ENCODE data around the gene AAGAB.
A peak's percentile ranks its signal among the peaks of the same experiment; 100 is the strongest.

The AAGAB gene

DNA sequence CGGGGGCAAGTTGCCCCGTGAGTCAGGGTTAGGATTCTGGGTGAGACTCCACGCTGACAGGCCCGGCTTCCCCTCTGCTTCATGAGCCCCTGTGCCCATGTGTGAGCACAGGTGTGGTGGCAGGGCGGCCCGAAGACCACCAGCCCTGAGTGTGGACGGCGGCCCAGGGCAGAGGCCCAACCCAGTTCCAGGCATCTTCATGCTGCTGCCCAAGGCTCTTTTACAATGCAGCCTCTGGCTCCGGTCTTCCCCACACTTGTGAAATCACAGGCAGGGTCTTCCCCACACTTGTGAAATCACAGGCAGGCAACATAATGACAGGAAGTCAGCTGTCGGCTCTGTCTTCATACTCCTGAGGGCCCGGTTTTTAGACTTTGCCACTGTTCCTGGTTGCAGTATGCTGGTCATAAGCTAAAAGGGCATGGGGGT lies 78.8 kb downstream of the AAGAB start (continued):
- TF ChIP-seq ZNF585B (tag by site-specific recombination; IDR thresholded peaks at IDR 0.05): no peak
- TF ChIP-seq ZNF623 (tag by site-specific recombination; IDR thresholded peaks at IDR 0.05): no peak
- TF ChIP-seq ZNF747 (tag by site-specific recombination; IDR thresholded peaks at IDR 0.05): no peak
- TF ChIP-seq, protein P1, sequence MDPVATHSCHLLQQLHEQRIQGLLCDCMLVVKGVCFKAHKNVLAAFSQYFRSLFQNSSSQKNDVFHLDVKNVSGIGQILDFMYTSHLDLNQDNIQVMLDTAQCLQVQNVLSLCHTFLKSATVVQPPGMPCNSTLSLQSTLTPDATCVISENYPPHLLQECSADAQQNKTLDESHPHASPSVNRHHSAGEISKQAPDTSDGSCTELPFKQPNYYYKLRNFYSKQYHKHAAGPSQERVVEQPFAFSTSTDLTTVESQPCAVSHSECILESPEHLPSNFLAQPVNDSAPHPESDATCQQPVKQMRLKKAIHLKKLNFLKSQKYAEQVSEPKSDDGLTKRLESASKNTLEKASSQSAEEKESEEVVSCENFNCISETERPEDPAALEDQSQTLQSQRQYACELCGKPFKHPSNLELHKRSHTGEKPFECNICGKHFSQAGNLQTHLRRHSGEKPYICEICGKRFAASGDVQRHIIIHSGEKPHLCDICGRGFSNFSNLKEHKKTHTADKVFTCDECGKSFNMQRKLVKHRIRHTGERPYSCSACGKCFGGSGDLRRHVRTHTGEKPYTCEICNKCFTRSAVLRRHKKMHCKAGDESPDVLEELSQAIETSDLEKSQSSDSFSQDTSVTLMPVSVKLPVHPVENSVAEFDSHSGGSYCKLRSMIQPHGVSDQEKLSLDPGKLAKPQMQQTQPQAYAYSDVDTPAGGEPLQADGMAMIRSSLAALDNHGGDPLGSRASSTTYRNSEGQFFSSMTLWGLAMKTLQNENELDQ (tag by site-specific recombination; IDR thresholded peaks at IDR 0.05; ENCODE audit: low read depth): no peak
- TF ChIP-seq, protein P2, sequence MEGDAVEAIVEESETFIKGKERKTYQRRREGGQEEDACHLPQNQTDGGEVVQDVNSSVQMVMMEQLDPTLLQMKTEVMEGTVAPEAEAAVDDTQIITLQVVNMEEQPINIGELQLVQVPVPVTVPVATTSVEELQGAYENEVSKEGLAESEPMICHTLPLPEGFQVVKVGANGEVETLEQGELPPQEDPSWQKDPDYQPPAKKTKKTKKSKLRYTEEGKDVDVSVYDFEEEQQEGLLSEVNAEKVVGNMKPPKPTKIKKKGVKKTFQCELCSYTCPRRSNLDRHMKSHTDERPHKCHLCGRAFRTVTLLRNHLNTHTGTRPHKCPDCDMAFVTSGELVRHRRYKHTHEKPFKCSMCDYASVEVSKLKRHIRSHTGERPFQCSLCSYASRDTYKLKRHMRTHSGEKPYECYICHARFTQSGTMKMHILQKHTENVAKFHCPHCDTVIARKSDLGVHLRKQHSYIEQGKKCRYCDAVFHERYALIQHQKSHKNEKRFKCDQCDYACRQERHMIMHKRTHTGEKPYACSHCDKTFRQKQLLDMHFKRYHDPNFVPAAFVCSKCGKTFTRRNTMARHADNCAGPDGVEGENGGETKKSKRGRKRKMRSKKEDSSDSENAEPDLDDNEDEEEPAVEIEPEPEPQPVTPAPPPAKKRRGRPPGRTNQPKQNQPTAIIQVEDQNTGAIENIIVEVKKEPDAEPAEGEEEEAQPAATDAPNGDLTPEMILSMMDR (tag by site-specific recombination; IDR thresholded peaks at IDR 0.05): no peak
- TF ChIP-seq, protein P3, sequence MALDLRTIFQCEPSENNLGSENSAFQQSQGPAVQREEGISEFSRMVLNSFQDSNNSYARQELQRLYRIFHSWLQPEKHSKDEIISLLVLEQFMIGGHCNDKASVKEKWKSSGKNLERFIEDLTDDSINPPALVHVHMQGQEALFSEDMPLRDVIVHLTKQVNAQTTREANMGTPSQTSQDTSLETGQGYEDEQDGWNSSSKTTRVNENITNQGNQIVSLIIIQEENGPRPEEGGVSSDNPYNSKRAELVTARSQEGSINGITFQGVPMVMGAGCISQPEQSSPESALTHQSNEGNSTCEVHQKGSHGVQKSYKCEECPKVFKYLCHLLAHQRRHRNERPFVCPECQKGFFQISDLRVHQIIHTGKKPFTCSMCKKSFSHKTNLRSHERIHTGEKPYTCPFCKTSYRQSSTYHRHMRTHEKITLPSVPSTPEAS (tag by site-specific recombination; IDR thresholded peaks at IDR 0.05): no peak
- no peak for TF ChIP-seq ZNF148 (tag by site-specific recombination; IDR thresholded peaks at IDR 0.05; ENCODE audit: borderline replicate concordance)
- TF ChIP-seq ZNF266 (tag by site-specific recombination; IDR thresholded peaks at IDR 0.05; ENCODE audit: low read depth): no peak

- no peak overlapping the region for H3K27ac ChIP-seq (ENCODE audit: extremely low read depth, low read depth, low read length)
- ChIA-PET CTCF (interaction anchor here (0.5 to 0.8 kb wide), 2 partner anchors 20 to 228 kb away, joined by 3 read pairs; no protein-coding TSS in a partner anchor), POLR2A (interaction anchor here (1.1 kb wide), 1 partner anchor 111 kb away, joined by 4 read pairs; no protein-coding TSS in a partner anchor)
- H3K4me1 ChIP-seq (ENCODE audit: control insufficient read depth, insufficient read depth, low read length): peaks cover 2% of the 10 kb centered on the region; the same call in 1 of the 2 replicates
- peaks cover 4 to 54% of the 10 kb centered on the region in 2 experiments; a peak in 2 of 3 replicates for H3K36me3 ChIP-seq (ENCODE audit: control insufficient read depth in 2 of 2, insufficient read depth in 1 of 2, low read length in 2 of 2)
- no peak overlapping the region for H3K4me3 ChIP-seq (ENCODE audit: low read depth, low read length)
- H3K9me3 ChIP-seq (ENCODE audit: control insufficient read depth, insufficient read depth, low read depth, low read length): no peaks in the 10 kb centered on the region
- TF ChIP-seq ZNF558 (tag by site-specific recombination; IDR thresholded peaks at IDR 0.05): no peak
- peak; percentile 65 for TF ChIP-seq ZBTB17 (tag by site-specific recombination; IDR thresholded peaks at IDR 0.05)
- TF ChIP-seq KLF7 (tag by site-specific recombination; IDR thresholded peaks at IDR 0.05; ENCODE audit: borderline replicate concordance): no peak
- no peak for TF ChIP-seq ZNF837 (tag by site-specific recombination; IDR thresholded peaks at IDR 0.05)
- peak; percentile 96 for TF ChIP-seq OSR2 (tag by site-specific recombination; IDR thresholded peaks at IDR 0.05)
- TF ChIP-seq PATZ1 (tag by site-specific recombination; IDR thresholded peaks at IDR 0.05): peak; percentile 35; the same call in 1 of the 2 replicates
- 0 out of 2 replicates have a peak, but pooled peaks have one; percentile 29 for TF ChIP-seq YY2 (tag by site-specific recombination; IDR thresholded peaks at IDR 0.05)
- TF ChIP-seq, protein P4, sequence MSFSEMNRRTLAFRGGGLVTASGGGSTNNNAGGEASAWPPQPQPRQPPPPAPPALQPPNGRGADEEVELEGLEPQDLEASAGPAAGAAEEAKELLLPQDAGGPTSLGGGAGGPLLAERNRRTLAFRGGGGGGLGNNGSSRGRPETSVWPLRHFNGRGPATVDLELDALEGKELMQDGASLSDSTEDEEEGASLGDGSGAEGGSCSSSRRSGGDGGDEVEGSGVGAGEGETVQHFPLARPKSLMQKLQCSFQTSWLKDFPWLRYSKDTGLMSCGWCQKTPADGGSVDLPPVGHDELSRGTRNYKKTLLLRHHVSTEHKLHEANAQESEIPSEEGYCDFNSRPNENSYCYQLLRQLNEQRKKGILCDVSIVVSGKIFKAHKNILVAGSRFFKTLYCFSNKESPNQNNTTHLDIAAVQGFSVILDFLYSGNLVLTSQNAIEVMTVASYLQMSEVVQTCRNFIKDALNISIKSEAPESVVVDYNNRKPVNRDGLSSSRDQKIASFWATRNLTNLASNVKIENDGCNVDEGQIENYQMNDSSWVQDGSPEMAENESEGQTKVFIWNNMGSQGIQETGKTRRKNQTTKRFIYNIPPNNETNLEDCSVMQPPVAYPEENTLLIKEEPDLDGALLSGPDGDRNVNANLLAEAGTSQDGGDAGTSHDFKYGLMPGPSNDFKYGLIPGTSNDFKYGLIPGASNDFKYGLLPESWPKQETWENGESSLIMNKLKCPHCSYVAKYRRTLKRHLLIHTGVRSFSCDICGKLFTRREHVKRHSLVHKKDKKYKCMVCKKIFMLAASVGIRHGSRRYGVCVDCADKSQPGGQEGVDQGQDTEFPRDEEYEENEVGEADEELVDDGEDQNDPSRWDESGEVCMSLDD (tag by site-specific recombination; IDR thresholded peaks at IDR 0.05): 0 out of 2 replicates have a peak, but pooled peaks have one; percentile 33
- peak; percentile 92 for TF ChIP-seq SP7 (tag by site-specific recombination; IDR thresholded peaks at IDR 0.05)
- TF ChIP-seq ELK4 (IDR thresholded peaks at IDR 0.05; ENCODE audit: borderline replicate concordance, low read depth, low read length): no peak
Measured at GRCh38 chr15:67174864-67175573, 79.4 kb downstream of the AAGAB start.
